CD4-positive, alpha-beta T cell treated with Interleukin-15 for 4 hours (primary cell): ENCODE results near the gene EBF4.

Source experiments
- DNase-seq: peaks from one replicate; pipeline ENCODE4 v3.0.0-alpha.2; 2020; ENCODE audit warnings: low spot score

The EBF4 gene

GRCh38 chr20:2742934-2743559 lies 50.5 kb downstream of the EBF4 start:
- DNase-seq = peak; percentile 77

- no peak for DNase-seq
Observed at GRCh38 chr20:2745060-2745910, 52.7 kb downstream of the EBF4 start.

- DNase-seq = no peak
Observed at GRCh38 chr20:2745936-2746635, 53.5 kb downstream of the EBF4 start.

DNA sequence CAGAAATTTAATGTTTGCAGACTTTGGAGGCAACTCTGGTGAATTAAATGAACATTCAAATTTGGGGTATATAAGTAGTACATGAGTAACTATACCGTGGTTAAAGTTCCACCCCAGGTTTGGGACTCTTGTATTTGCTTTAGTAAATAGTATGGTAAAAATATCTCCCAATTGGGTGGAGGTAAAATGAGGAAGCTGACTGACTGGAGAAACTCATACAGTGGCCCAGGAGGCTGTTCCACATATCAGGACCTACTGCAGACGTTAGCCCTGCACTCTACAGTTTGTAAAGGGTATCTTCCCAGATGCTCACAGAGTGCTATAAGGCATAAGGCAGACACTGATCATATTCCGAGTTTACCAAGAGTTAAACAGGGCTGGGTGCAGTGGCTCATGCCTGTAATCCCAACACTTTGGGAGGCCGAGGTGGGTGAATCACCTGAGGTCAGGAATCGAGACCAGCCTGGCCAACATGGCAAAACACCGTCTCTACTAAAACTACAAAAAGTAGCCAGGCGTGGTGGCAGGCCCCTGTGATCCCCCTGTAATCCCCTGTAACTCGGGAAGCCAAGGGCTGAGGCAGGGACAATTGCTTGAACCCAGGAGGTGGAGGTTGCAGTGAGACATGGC lies 54.2 kb downstream of the EBF4 start:
- no peak for DNase-seq

- no peak for DNase-seq
Observed at GRCh38 chr20:2747676-2748235, 55.2 kb downstream of the EBF4 start.

DNA sequence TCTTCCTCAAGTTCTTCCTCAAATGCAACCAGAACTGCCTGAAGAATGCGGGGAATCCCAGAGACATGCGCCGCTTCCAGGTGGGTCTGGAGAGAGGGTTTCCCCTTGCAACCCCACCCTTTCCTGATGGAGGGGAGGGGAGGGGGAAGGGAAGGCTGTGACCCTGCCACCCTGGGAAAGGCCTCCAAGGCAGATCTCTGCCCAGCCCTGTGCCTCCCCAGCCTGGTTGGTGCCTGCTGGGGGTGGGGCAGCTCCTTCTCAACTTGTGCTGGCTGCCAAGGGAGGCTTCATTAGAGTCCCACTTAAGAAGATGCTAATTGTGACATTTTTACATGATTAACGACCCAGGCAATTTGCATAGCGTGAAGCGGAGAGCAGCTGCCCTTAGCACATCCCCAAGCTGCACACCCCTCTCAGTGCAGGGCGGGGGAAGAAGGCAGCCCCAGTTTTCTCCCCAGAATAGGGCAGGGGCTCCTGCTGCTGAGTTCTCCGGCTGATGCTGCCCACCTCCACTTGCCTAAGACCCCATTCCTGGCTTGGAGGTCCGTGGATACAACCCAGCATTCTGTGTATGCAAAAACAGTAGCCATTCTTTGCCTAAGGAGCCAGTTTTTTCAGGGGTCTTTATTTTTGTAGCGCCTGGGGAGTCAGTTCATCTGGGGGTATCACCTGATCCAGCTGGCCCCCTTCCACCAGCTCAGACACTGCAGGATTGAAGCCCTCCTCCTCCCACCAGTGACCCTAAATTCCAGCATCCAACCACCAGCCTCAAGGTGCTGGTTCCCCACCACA lies 56.2 kb downstream of the EBF4 start:
- DNase-seq = no peak

- DNase-seq = no peak
Observed at GRCh38 chr20:2749343-2749950, 56.9 kb downstream of the EBF4 start.

DNA sequence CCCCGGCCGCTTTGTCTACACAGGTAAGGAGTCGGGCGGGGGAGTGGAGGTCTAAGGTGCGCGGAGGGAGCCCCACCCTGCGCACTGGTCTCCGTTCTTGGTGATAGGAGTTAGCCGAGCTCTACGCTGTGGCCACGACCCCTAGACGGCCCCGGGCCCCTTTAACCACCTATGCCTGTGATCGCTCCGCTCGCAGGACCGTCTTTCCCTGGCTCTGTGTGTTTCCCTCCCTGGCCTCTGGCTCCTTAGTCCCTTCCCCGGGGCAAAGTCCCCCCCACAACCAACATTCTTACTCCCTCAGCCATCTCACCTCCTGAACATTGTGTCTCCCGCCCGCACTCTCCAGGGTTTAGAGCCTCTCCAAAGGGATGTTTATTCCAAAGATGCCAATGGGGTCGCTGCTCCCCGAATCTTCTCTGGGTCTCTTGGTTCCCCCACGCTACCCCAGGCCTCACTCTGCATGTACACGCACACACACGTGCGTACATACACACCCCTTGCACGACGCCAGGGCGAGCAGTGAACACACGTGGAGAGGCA lies 57.4 kb downstream of the EBF4 start:
- DNase-seq = no peak

- DNase-seq = no peak
Observed at GRCh38 chr20:2750491-2751251, 58.1 kb downstream of the EBF4 start.

GRCh38 chr20:2751347-2751877 lies 58.8 kb downstream of the EBF4 start:
- no peak for DNase-seq

- DNase-seq = peak; percentile 57
Observed at GRCh38 chr20:2751878-2752566, 59.4 kb downstream of the EBF4 start.

DNA sequence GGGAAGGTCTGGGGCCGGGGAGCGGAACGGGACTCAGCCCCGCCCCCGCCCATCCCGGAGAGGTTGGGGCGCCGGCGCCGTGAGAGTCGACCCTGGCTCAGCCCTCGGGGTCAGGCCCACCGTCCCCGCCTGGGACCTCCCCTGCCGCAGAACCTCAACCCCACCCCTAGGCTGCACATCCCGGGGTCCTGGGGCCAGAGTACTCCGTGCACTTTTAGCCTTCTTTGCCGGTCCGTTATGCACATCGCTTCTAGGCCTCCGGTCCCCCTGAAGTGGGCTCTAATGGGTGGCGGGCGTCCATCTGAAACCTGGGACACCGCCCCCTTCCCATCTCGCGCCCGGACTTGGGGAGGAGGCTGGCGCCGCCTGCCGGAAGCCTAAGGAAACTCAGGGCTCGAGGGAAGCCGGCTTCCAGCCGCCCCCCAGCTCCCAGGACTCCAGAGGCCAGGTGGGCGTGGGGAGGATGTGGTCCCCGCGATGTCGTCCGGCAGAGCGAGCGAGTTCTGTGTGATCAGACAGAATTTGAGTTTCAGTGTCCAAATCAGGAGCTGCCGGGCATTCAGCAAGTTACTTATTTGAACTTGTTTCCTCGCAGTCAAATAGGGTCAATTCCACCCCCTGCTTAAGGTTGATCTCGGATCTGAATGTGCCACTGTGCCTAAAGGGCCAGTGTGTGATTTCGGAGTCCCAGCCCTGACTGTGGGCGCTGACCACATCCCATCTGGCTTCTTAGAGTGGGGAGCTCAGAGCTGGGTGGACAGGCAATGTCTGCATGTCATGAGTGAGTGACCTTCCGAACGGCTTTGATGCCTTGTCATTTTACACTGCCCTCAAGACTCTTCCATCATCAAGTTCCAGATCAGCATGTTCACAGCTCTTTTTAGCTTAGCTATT lies 60.2 kb downstream of the EBF4 start:
- DNase-seq = peak; percentile 39

GRCh38 chr20:2753461-2754040 lies 61.0 kb downstream of the EBF4 start:
- DNase-seq = no peak

- DNase-seq = no peak
Observed at GRCh38 chr20:2754424-2754823, 61.8 kb downstream of the EBF4 start.

- DNase-seq = no peak
Observed at GRCh38 chr20:2755451-2756055, 63.0 kb downstream of the EBF4 start.

- DNase-seq = no peak
Observed at GRCh38 chr20:2756056-2756611, 63.6 kb downstream of the EBF4 start.

GRCh38 chr20:2757001-2757400 lies 64.4 kb downstream of the EBF4 start:
- no peak for DNase-seq
